Measurements from ENCODE around the gene LMF1. TPM values are rescaled to one million over a fixed set of nuclear protein-coding genes. Genes with fewer than 3 reads are reported as not detected.

The LMF1 gene
- total and polyA plus RNA-seq, 2 of the 13 experiments (the other 11 are each of a cell fraction or from before 2014, with no cell fraction given) = 6.8 to 8.5 TPM

GRCh38 chr16:970386-970765, 408 bp downstream of the LMF1 start (continued):
- TF ChIP-seq ZNF776 (CRISPR knock-in tag; IDR thresholded peaks at IDR 0.05) (peak; percentile 41; the same call in 1 of the 2 replicates), MIXL1 (CRISPR knock-in tag; IDR thresholded peaks at IDR 0.05) (no peak), ZNF543 (CRISPR knock-in tag; IDR thresholded peaks at IDR 0.05) (no peak), HMG20A (CRISPR knock-in tag; IDR thresholded peaks at IDR 0.05; ENCODE audit: borderline replicate concordance) (no peak), ZNF792 (CRISPR knock-in tag; IDR thresholded peaks at IDR 0.05) (no peak), GPN1 (CRISPR knock-in tag; IDR thresholded peaks at IDR 0.05; ENCODE audit: borderline replicate concordance) (no peak), MTA3 (CRISPR knock-in tag; IDR thresholded peaks at IDR 0.05) (no peak), ZNF891 (CRISPR knock-in tag; IDR thresholded peaks at IDR 0.05) (0 out of 2 replicates have a peak, but pooled peaks have one; percentile 3), ZBTB25 (CRISPR knock-in tag; IDR thresholded peaks at IDR 0.05) (no peak), CREBL2 (CRISPR knock-in tag; IDR thresholded peaks at IDR 0.05; ENCODE audit: borderline replicate concordance) (no peak; the same call in 1 of the 2 replicates), NFYC (CRISPR knock-in tag; IDR thresholded peaks at IDR 0.05) (no peak), SAP130 (CRISPR knock-in tag; IDR thresholded peaks at IDR 0.05; ENCODE audit: low read depth) (no peak; the same call in 1 of the 2 replicates), SNAPC2 (CRISPR knock-in tag; IDR thresholded peaks at IDR 0.05) (no peak), ZBTB37 (CRISPR knock-in tag; IDR thresholded peaks at IDR 0.05) (no peak), NAIF1 (CRISPR knock-in tag; IDR thresholded peaks at IDR 0.05; ENCODE audit: borderline replicate concordance) (no peak), KDM6A (CRISPR knock-in tag; IDR thresholded peaks at IDR 0.05; ENCODE audit: low read depth) (no peak), ZNF432 (CRISPR knock-in tag; IDR thresholded peaks at IDR 0.05; ENCODE audit: borderline replicate concordance) (no peak)
- TF ChIP-seq, protein P1, sequence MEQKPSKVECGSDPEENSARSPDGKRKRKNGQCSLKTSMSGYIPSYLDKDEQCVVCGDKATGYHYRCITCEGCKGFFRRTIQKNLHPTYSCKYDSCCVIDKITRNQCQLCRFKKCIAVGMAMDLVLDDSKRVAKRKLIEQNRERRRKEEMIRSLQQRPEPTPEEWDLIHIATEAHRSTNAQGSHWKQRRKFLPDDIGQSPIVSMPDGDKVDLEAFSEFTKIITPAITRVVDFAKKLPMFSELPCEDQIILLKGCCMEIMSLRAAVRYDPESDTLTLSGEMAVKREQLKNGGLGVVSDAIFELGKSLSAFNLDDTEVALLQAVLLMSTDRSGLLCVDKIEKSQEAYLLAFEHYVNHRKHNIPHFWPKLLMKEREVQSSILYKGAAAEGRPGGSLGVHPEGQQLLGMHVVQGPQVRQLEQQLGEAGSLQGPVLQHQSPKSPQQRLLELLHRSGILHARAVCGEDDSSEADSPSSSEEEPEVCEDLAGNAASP (CRISPR knock-in tag; IDR thresholded peaks at IDR 0.05; ENCODE audit: borderline replicate concordance) = no peak
- TF ChIP-seq, protein P2, sequence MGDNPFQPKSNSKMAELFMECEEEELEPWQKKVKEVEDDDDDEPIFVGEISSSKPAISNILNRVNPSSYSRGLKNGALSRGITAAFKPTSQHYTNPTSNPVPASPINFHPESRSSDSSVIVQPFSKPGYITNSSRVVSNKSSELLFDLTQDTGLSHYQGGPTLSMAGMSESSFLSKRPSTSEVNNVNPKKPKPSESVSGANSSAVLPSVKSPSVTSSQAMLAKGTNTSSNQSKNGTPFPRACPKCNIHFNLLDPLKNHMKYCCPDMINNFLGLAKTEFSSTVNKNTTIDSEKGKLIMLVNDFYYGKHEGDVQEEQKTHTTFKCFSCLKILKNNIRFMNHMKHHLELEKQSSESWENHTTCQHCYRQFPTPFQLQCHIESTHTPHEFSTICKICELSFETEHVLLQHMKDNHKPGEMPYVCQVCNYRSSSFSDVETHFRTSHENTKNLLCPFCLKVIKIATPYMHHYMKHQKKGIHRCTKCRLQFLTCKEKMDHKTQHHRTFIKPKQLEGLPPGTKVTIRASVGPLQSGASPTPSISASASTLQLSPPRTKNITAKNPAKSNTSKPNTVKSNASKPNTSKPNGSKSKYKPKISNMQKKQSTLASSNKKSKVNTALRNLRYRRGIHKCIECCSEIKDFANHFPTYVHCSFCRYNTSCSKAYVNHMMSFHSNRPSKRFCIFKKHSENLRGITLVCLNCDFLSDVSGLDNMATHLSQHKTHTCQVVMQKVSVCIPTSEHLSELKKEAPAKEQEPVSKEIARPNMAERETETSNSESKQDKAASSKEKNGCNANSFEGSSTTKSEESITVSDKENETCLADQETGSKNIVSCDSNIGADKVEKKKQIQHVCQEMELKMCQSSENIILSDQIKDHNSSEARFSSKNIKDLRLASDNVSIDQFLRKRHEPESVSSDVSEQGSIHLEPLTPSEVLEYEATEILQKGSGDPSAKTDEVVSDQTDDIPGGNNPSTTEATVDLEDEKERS (CRISPR knock-in tag; IDR thresholded peaks at IDR 0.05) = no peak

All from HepG2 (cell line).